ENCODE data around the gene TSHZ2. TPM values are rescaled to one million over a fixed set of nuclear protein-coding genes. Genes with fewer than 3 reads are reported as not detected.

TSHZ2 gene
- total RNA-seq, 1 experiment from 2014 or later: 0.07 TPM

- Histone ChIP-seq H3K4ac (ENCODE audit: low read depth, low read length) (no peak overlapping the region), H3K79me2 (ENCODE audit: insufficient read depth, low read length) (no peaks in the 10 kb centered on the region), H3K9me3 (ENCODE audit: control insufficient read depth, low read depth, low read length) (no peaks in the 10 kb centered on the region), H3K4me1 (ENCODE audit: insufficient read depth, low read length) (peaks cover 8% of the 10 kb centered on the region), H2BK20ac (ENCODE audit: low read depth, low read length, poor library complexity, severe bottlenecking) (no peak overlapping the region), H3K14ac (ENCODE audit: insufficient read depth, low read length) (no peak overlapping the region), H2BK5ac (ENCODE audit: insufficient read length, low read length) (no peak overlapping the region), H3K27me3 (ENCODE audit: insufficient read depth, low read length) (no peaks in the 10 kb centered on the region), H4K8ac (replicated peaks; ENCODE audit: insufficient read length, low read depth, low read length) (no peak overlapping the region), H3K9ac (ENCODE audit: extremely low read depth, insufficient read length, low read length) (no peak overlapping the region), H4K5ac (ENCODE audit: insufficient read length, low read depth, low read length) (no peak overlapping the region), H3K56ac (ENCODE audit: insufficient read length, low read depth, low read length) (no peak overlapping the region), H2BK15ac (ENCODE audit: low read depth, low read length) (no peak overlapping the region), H3K79me1 (ENCODE audit: insufficient read depth, low read depth, low read length, poor library complexity, severe bottlenecking) (no peaks in the 10 kb centered on the region), H3K27ac (ENCODE audit: insufficient read length, low read depth, low read length) (no peak overlapping the region), H3K4me2 (ENCODE audit: insufficient read depth, insufficient read length, low read length) (no peak overlapping the region), H4K20me1 (ENCODE audit: control insufficient read depth, insufficient read depth, insufficient read length) (no peaks in the 10 kb centered on the region), H4K91ac (ENCODE audit: insufficient read length, low read depth, low read length) (no peak overlapping the region), H3K23ac (ENCODE audit: insufficient read length, low read depth, low read length) (no peak overlapping the region), H2BK12ac (ENCODE audit: insufficient read length, low read depth, low read length) (no peak overlapping the region), H2BK120ac (ENCODE audit: low read depth, low read length, poor library complexity, severe bottlenecking) (no peak overlapping the region), H3K18ac (ENCODE audit: insufficient read length, low read depth, low read length) (no peak overlapping the region), H3K23me2 (ENCODE audit: insufficient read length, low read depth, low read length, poor library complexity, severe bottlenecking) (peaks cover 3% of the 10 kb centered on the region), H2AK5ac (ENCODE audit: insufficient read length, low read length) (no peak overlapping the region), H2AFZ (ENCODE audit: low read length) (no peak overlapping the region), H3T11ph (ENCODE audit: low read length) (no peak overlapping the region)
- Mint-ChIP-seq H3K4me1 (peaks cover 33 to 36% of the 10 kb centered on the region in 2 experiments), H3K36me3 (ENCODE audit: insufficient read depth in 1 of 3, low read depth in 3 of 3) (no peaks in the 10 kb centered on the region; a peak in 1 of 7 replicates), H3K4me3 (no peak overlapping the region), H3K27ac (no peak overlapping the region), H3K9me3 (peaks cover 0 to 4% of the 10 kb centered on the region in 2 experiments; a peak in 1 of 5 replicates), H3K27me3 (ENCODE audit: low read depth) (no peaks in the 10 kb centered on the region)
- no peak for TF ChIP-seq CTCF (conservative IDR thresholded peaks at IDR 0.05)
- no peak for DNase-seq
- WGBS (ENCODE audit: extremely low coverage, insufficient read length, low lambda C conversion rate): no CpG with 5 or more reads among the region's 1 CpG
These were observed 306.4 kb downstream of the TSHZ2 start for GRCh38 chr20:53278555-53278954.

All from H9 (cell line).